H1 (cell line): ENCODE results near the gene STBD1. TPM values are rescaled to one million over a fixed set of nuclear protein-coding genes. Genes with fewer than 3 reads are reported as not detected.

Experiments used
- CTCF ChIA-PET: fragments of 300-600 bp; sonication (Branson Sonifier 250); formaldehyde crosslinking; loops from one replicate; lab custom pipeline; 2021; ENCODE audit not compliant: partially characterized antibody; lab: Charles Lee
- POLR2A ChIA-PET: fragments of 300-600 bp; sonication (Branson Sonifier 250); formaldehyde crosslinking; loops from one replicate; lab custom pipeline; 2021; ENCODE audit warnings: inconsistent platforms; ENCODE audit not compliant: partially characterized antibody; lab: Charles Lee
- DNase-seq, 2 experiments: peaks; one replicate each; pipeline versions ENCODE4 v3.0.0 to v3.0.0-alpha.2; 2010 to 2022; ENCODE audit warnings: low spot score in 2 of 2, low read depth in 1 of 2, mixed read lengths in 1 of 2
- FAIRE-seq: peaks from 2 replicates; lab custom pipeline; 2011; peaks lifted over from hg19 to GRCh38; lab: Jason Lieb, UNC
- H2AFZ ChIP-seq: 2 replicates; pipeline ENCODE4 v1.8.1; 2012; ENCODE audit warnings: low read length, inconsistent platforms
- H2AK5ac ChIP-seq: 2 replicates; pipeline ENCODE4 v1.6.1; 2013; ENCODE audit warnings: low read depth, low read length
- H2BK120ac ChIP-seq: replicated peaks from 2 replicates; pipeline ENCODE3; 2013; ENCODE audit warnings: low read depth, low read length, inconsistent platforms
- H2BK12ac ChIP-seq: 2 replicates; pipeline ENCODE4 v1.6.1; 2013; ENCODE audit warnings: low read depth, low read length
- H2BK15ac ChIP-seq: 2 replicates; pipeline ENCODE4 v1.6.1; 2013; ENCODE audit warnings: low read length
- H2BK20ac ChIP-seq: 2 replicates; pipeline ENCODE4 v1.6.1; 2013; ENCODE audit warnings: low read length
- H2BK5ac ChIP-seq: 2 replicates; pipeline ENCODE4 v1.6.1; 2013; ENCODE audit warnings: low read depth, low read length
- H3K14ac ChIP-seq: 2 replicates; pipeline ENCODE4 v1.6.1; 2013; ENCODE audit warnings: inconsistent platforms; ENCODE audit not compliant: insufficient read length
- H3K18ac ChIP-seq: 2 replicates; pipeline ENCODE4 v1.6.1; 2013; ENCODE audit warnings: low read length; ENCODE audit errors: extremely low read depth
- H3K23ac ChIP-seq: 2 replicates; pipeline ENCODE4 v1.6.1; 2013; ENCODE audit warnings: inconsistent platforms; ENCODE audit not compliant: insufficient read length
- H3K23me2 ChIP-seq: 2 replicates; pipeline ENCODE4 v1.6.1; 2013; ENCODE audit warnings: low read depth, low read length
- H3K27ac ChIP-seq: 2 replicates; pipeline ENCODE4 v1.6.1; 2011; ENCODE audit warnings: low read depth, low read length, inconsistent platforms
- H3K27me3 ChIP-seq, 4 experiments: replicated peaks in 1 of 4; 1 replicate in 1 of 4; 2 replicates in 3 of 4; pipeline versions ENCODE4 v1.6.1 to v1.8.1; 2011 to 2013; ENCODE audit warnings: low read length in 3 of 4, mild to moderate bottlenecking in 3 of 4, inconsistent platforms in 2 of 4, mixed read lengths in 2 of 4, moderate library complexity in 1 of 4; ENCODE audit not compliant: control insufficient read depth in 3 of 4, insufficient read depth in 3 of 4; ENCODE audit errors: extremely low read depth in 1 of 4
- H3K36me3 ChIP-seq, 4 experiments: 2 replicates each; pipeline versions ENCODE4 v1.6.1 to v1.8.1; 2011 to 2013; ENCODE audit warnings: mild to moderate bottlenecking in 4 of 4, low read length in 3 of 4, moderate library complexity in 2 of 4, control low read depth in 1 of 4, inconsistent platforms in 1 of 4; ENCODE audit not compliant: insufficient read depth in 4 of 4, control insufficient read depth in 2 of 4
- H3K4ac ChIP-seq: replicated peaks from 2 replicates; pipeline ENCODE3; 2013; ENCODE audit warnings: low read length, low read depth, mixed read lengths, inconsistent platforms; ENCODE audit not compliant: insufficient read length
- H3K4me1 ChIP-seq, 4 experiments: replicated peaks in 1 of 4; 1 replicate in 1 of 4; 2 replicates in 3 of 4; pipeline versions ENCODE4 v1.6.1 to v1.8.1; 2011 to 2013; ENCODE audit warnings: low read length in 3 of 4, inconsistent platforms in 2 of 4, mixed read lengths in 1 of 4; ENCODE audit not compliant: insufficient read depth in 4 of 4, control insufficient read depth in 3 of 4
- H3K4me2 ChIP-seq, 2 experiments: 2 replicates each; pipeline versions ENCODE4 v1.6.1 to v1.8.1; 2011 to 2013; ENCODE audit warnings: low read depth in 2 of 2, low read length in 2 of 2, control low read depth in 1 of 2, inconsistent platforms in 1 of 2, mild to moderate bottlenecking in 1 of 2; ENCODE audit not compliant: insufficient read depth in 1 of 2
- H3K4me3 ChIP-seq, 4 experiments: fragments of 200-600, 300-600 bp in 1 of 4; sonication (generic), shearing (Covaris generic), sonication (Bioruptor Twin) in 1 of 4; 2 replicates each; pipeline versions ENCODE4 v1.5.1 to v1.8.1; 2011 to 2016; ENCODE audit warnings: low read length in 4 of 4, low read depth in 3 of 4, control low read depth in 2 of 4, inconsistent platforms in 2 of 4, mild to moderate bottlenecking in 2 of 4, mixed read lengths in 1 of 4, moderate library complexity in 1 of 4; ENCODE audit not compliant: insufficient read depth in 2 of 4; ENCODE audit errors: extremely low read depth in 1 of 4
- H3K56ac ChIP-seq: replicated peaks from 2 replicates; pipeline ENCODE3; 2013; ENCODE audit warnings: low read depth, mild to moderate bottlenecking, mixed read lengths, low read length, inconsistent platforms; ENCODE audit not compliant: insufficient read length
- H3K79me1 ChIP-seq: 2 replicates; pipeline ENCODE4 v1.6.1; 2013; ENCODE audit warnings: low read depth, low read length, control low read depth
- H3K79me2 ChIP-seq, 2 experiments: 2 replicates each; pipeline versions ENCODE4 v1.6.1 to v1.8.1; 2012 to 2013; ENCODE audit warnings: low read length in 2 of 2, mild to moderate bottlenecking in 2 of 2, inconsistent platforms in 1 of 2; ENCODE audit not compliant: insufficient read depth in 2 of 2, control insufficient read depth in 1 of 2
- H3K9ac ChIP-seq, 4 experiments: replicated peaks in 1 of 4; 1 replicate in 1 of 4; 2 replicates in 3 of 4; pipeline versions ENCODE4 v1.6.1 to v1.8.1; 2011 to 2013; ENCODE audit warnings: low read depth in 3 of 4, low read length in 3 of 4, control low read depth in 2 of 4, mild to moderate bottlenecking in 2 of 4, moderate library complexity in 2 of 4, inconsistent platforms in 1 of 4; ENCODE audit errors: extremely low read depth in 1 of 4
- H3K9me3 ChIP-seq, 2 experiments: 2 replicates each; pipeline versions ENCODE4 v1.6.1 to v1.8.1; 2012 to 2013; ENCODE audit warnings: mild to moderate bottlenecking in 2 of 2, moderate library complexity in 2 of 2, control low read depth in 1 of 2, inconsistent platforms in 1 of 2, low read depth in 1 of 2, low read length in 1 of 2, mixed read lengths in 1 of 2; ENCODE audit not compliant: insufficient read depth in 2 of 2
- H4K20me1 ChIP-seq, 2 experiments: replicated peaks in 1 of 2; 2 replicates each; pipeline versions ENCODE3 to v1.8.1; 2011 to 2013; ENCODE audit warnings: inconsistent platforms in 2 of 2, low read length in 2 of 2, mild to moderate bottlenecking in 1 of 2; ENCODE audit not compliant: insufficient read depth in 2 of 2, control insufficient read depth in 1 of 2
- H4K5ac ChIP-seq: 2 replicates; pipeline ENCODE4 v1.6.1; 2013; ENCODE audit warnings: low read length, low read depth, mixed read lengths, inconsistent platforms; ENCODE audit not compliant: insufficient read length
- H4K8ac ChIP-seq: 2 replicates; pipeline ENCODE4 v1.8.0; 2013; ENCODE audit warnings: mild to moderate bottlenecking, moderate library complexity, low read length, inconsistent platforms; ENCODE audit not compliant: insufficient read depth; ENCODE audit errors: extremely low read depth
- H4K91ac ChIP-seq: replicated peaks from 2 replicates; pipeline ENCODE3; 2013; ENCODE audit warnings: low read length, mixed read lengths, inconsistent platforms; ENCODE audit not compliant: insufficient read length
- CTBP2 ChIP-seq: IDR thresholded peaks from 2 replicates; pipeline ENCODE4 v1.7.0; 2011; ENCODE audit warnings: borderline replicate concordance, mild to moderate bottlenecking, moderate library complexity, mixed read lengths, low read length; ENCODE audit not compliant: insufficient read depth, insufficient read length
- polyA plus RNA-seq, 7 experiments: library from polyadenylated mRNA; depleted of rRNA in 3 of 7; stranded (reverse) in 5 of 7; unstranded in 2 of 7; fragments of >200 nt in 5 of 7; fragments of 200-250 nt in 2 of 7; gene quantifications; 1 replicate in 5 of 7; 2 replicates in 1 of 7; 4 replicates in 1 of 7; pipeline versions ENCODE4 v1.2.1 to v1.2.3, GENCODE V29; 2011 to 2013; ENCODE audit warnings: missing spikeins in 2 of 7, mixed read lengths in 2 of 7
- total RNA-seq: library from RNA; stranded (reverse); fragmentation: NEBNext Ultra II Directional; extraction: Animal tissue kit (Norgen Biotek cat#: 25700); gene quantifications from 2 replicates; pipeline ENCODE4 v1.2.1, GENCODE V29; 2021

The STBD1 gene
- total and polyA plus RNA-seq, 2 of the 8 experiments (the other 6 are each of a cell fraction or from before 2014, with no cell fraction given), result 0.45 to 1.7 TPM

DNA sequence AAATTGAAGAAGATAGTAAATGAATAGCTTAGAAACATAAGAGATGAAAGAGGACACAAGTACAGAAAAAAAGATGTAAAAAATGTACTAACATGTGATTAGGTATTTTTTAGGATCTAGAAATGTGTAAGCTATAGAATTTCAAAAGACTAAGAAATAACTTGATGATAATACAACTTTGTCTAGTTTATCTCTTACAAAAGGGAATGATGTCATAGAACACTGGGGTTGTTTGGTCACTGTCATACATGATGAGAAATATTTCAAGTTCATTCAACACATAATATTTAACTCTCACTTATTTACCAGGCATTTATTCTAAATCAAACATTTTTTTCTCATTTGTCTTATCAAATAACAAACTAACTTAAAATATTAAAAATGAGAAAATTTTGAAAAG is 18.5 kb downstream of the STBD1 start:
- POLR2A ChIA-PET, result interaction anchor here (0.6 kb wide), 1 partner anchor 202 kb away, joined by 3 read pairs; no protein-coding TSS in a partner anchor
- H4K8ac ChIP-seq, result no peak overlapping the region

More for the DNA sequence above, 18.5 kb downstream of the STBD1 start:
- H4K91ac ChIP-seq, result no peak overlapping the region
- DNase-seq, result no peak
- H4K20me1 ChIP-seq, result no peaks in the 10 kb centered on the region
- no peaks in the 10 kb centered on the region for H3K4me1 ChIP-seq
- no peak overlapping the region for H4K5ac ChIP-seq
- H3K27me3 ChIP-seq, result no peaks in the 10 kb centered on the region
- H3K23ac ChIP-seq, result no peak overlapping the region
- no peaks in the 10 kb centered on the region for H3K79me1 ChIP-seq
- H3K4ac ChIP-seq, result no peak overlapping the region
- H2AK5ac ChIP-seq, result no peak overlapping the region
- CTCF ChIA-PET, result interaction anchor here (1.6 kb wide), 1 partner anchor 12 kb away, joined by 4 read pairs; no protein-coding TSS in a partner anchor
- no peak overlapping the region for H2BK12ac ChIP-seq
- no peak overlapping the region for H3K56ac ChIP-seq
- no peak overlapping the region for H2BK5ac ChIP-seq
- no peak overlapping the region for H2BK20ac ChIP-seq
- no peaks in the 10 kb centered on the region for H3K79me2 ChIP-seq
- H3K9ac ChIP-seq, result no peak overlapping the region
- H2BK15ac ChIP-seq, result no peak overlapping the region
- no peak overlapping the region for H3K27ac ChIP-seq
- no peak overlapping the region for H2AFZ ChIP-seq
- H3K4me2 ChIP-seq, result no peak overlapping the region
- H3K14ac ChIP-seq, result no peak overlapping the region
- FAIRE-seq, result no peak
- H3K9me3 ChIP-seq, result peaks cover 7 to 9% of the 10 kb centered on the region in 2 experiments; a peak in 2 of 4 replicates
- H2BK120ac ChIP-seq, result no peak overlapping the region
- no peak overlapping the region for H3K4me3 ChIP-seq
- no peak for TF ChIP-seq CTBP2
- H3K23me2 ChIP-seq, result no peaks in the 10 kb centered on the region
- no peaks in the 10 kb centered on the region for H3K36me3 ChIP-seq
- H3K18ac ChIP-seq, result no peak overlapping the region
